ENCODE measurements around the gene RANBP3L.

RANBP3L gene

GRCh38 chr5:36244076-36244475 is 57.6 kb downstream of the RANBP3L start:
- FAIRE-seq (no peak), DNase-seq (ENCODE audit: low spot score) (no peak)

GRCh38 chr5:36243653-36244052 is 58.0 kb downstream of the RANBP3L start:
- no peak for DNase-seq (ENCODE audit: low spot score)
- FAIRE-seq: no peak

- DNase-seq (ENCODE audit: low spot score) (peak; percentile 26), FAIRE-seq (no peak)
Measured at GRCh38 chr5:36242534-36243485, 58.9 kb downstream of the RANBP3L start.

- FAIRE-seq: peak; percentile 96
Measured at GRCh38 chr5:36241631-36242533, 59.8 kb downstream of the RANBP3L start, which contains the start of gene NADK2. TSS of gene NADK2 (minus strand) at chr5:36241925. CDS start at chr5:36241798, 127 bp downstream.

DNA sequence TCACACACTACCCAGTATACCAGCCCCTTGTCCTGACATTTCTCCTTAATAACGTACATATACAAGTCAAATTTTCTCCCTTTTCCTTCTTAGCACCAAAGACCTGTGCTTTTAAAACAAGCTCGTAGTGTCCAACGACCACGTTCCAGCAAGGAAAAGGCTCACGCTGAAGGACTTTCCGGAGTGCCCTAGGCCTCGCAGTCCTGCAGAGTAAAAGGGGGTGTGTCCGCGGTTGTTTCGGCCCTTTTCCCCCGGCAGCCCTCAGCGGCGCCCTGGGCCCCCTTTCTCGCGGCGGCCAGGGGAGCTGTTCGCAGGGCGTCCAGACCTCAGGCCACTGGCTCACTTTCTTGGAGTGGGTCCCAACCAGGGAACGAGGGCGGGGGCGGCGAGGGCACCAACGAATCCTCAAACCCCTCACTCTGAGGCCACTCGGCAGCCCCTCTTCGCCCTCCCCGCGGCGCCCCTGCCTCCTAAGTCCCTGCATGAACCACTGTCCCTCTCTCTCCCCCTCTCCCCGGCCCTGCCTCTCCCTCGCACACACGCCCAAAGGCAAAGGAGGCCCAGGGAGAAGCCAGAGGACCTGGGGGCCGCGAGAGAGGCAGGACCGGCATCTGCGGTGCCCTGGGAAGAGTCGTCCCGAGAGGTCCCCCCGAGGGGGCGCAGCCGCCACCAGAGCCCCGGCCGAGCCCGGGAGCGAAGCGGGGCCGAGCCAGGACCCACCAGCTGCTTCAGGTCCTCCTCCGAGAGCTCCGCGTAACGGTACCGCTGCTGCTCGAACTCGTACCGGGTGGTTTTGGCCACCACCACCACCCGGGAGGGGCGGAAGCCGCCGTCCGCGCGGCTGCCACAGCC is 60.7 kb downstream of the RANBP3L start:
- FAIRE-seq: no peak

More at GRCh38 chr5:36241631-36242533, 59.8 kb downstream of the RANBP3L start, which contains the start of gene NADK2:
- DNase-seq (ENCODE audit: low spot score): peak; percentile 98

DNA sequence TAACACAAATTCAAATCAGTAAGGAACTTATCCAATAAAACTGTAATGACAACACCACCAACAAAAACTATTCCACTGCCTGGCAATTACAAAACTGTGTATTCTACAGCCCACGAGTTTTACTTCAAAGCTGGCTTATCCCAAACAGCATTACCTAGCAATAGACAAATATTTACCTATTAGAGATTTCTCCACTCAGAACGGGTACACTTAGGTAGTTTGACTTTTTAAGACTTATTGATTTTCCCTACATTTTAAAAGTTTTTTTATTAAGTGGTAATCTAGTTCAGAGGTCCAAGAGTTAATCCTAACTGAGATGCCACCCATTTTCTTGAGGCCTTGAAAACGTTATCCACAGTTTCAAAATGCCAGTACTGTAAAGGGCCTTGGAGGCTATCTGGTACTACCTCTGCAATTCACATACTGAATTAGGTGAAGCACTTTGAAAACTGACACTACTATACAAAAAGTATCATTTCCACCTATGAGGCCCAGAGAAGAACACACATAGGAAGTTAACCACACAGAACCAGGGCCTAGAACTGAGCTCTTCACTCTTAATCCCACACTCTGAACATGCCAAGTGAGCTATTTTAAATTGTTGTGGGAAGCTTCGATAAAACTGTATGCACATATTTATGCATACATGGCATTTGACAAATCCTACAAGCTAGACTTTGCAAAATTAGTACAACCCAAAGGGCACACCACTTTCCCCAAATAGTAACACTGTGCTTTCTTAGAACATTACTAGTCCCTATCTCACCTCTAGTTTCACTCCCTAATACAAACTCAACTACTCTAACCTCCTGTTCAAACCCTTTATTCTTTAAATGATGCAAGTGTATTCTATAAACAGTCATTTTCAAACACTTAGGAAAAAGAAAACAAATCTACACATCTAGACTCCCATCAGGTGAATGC is 62.1 kb downstream of the RANBP3L start:
- FAIRE-seq (peak; percentile 44), DNase-seq (ENCODE audit: low spot score) (no peak)

More for the DNA sequence above, 60.7 kb downstream of the RANBP3L start:
- peak; percentile 78 for DNase-seq (ENCODE audit: low spot score)

DNA sequence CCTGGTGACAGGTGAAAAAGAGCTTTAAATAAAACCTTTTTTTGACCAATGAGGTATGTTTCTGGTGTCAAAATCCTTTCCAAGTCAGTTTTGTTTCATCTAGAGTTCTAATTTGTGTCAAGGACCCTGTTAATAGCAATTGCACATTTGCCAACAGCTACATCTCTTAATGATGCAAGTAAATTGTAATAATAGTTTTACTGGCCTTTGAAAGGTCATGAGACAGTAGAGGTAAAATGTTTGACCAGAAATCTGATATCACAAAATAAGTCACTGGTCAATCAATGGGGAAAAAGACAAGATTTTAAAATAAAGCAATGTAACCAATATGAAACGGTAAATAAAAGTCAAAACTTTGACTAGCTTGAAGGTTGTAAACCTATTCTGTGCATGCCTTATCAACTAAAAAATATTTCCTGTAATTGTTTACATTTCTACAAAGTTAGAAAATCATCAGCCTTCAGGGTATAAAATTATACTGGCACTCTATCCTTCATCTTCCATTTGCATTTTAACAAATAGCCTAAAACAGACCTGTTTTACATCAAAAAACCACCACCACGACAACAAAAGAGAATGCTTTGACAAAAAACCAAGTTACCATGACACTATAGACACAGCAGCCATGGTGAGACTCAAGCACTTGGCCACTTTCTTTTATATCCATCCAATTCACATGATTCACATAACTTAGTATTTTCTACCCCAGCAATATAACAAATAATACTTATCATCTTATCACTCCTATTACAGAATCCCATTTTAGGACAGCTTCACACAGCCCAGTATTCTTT is 63.0 kb downstream of the RANBP3L start:
- no peak for FAIRE-seq
- no peak for DNase-seq (ENCODE audit: low spot score)

GRCh38 chr5:36237751-36238150 is 64.0 kb downstream of the RANBP3L start:
- DNase-seq (ENCODE audit: low spot score): peak; percentile 7
- no peak for FAIRE-seq

- FAIRE-seq: no peak
Measured at GRCh38 chr5:36236801-36237200, 64.9 kb downstream of the RANBP3L start.

DNA sequence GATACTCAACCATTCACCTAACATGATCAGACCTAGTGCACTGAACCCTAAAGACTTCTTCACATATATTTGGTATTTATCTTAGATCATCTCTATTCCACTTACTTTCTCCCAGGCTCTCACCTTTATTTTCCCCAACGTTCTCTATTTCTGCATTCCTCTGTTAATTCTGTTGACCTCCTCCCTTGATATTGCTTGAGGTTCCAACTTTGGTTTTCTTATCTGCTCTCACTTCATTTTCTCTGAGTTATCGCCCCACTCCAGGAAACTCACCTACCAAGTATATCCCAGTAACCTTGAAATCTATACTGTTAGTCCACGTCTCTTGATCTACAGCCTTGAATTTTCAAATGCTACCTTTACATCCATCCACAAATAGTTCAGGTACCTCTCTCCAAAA is 69.2 kb downstream of the RANBP3L start:
- DNase-seq (ENCODE audit: low spot score): no peak
- FAIRE-seq: no peak

More at GRCh38 chr5:36236801-36237200, 64.9 kb downstream of the RANBP3L start:
- DNase-seq (ENCODE audit: low spot score): no peak

DNA sequence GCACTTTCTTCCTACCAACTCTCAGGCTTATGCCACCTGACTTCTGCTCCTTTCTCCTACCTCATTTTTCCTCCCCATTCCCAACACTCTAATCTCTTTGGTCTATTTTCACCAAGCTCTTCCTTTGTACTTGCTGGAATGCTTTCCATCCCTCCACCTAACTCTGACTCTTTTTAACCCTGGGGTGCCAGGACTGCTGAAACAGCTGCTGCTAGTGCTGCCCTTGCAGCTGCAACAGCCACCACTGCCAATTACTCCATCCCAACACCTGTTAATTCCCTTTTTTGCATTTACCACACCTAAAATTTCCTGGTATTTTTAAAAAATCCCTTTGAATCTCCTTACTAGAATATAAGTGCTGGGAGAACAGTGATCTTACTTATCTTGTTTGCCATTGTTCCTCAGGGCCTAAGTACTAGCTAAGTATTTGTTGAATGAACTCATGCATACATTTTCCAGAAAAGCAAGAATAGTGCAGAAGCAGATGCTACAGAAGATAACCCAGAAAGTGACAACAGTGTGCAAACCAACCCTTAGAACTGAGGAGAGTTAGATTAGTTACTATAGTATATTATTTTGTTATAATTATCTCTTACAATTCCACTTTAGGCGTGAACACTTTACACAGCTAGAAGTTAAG is 71.4 kb downstream of the RANBP3L start:
- DNase-seq (ENCODE audit: low spot score) (no peak), FAIRE-seq (no peak)

DNA sequence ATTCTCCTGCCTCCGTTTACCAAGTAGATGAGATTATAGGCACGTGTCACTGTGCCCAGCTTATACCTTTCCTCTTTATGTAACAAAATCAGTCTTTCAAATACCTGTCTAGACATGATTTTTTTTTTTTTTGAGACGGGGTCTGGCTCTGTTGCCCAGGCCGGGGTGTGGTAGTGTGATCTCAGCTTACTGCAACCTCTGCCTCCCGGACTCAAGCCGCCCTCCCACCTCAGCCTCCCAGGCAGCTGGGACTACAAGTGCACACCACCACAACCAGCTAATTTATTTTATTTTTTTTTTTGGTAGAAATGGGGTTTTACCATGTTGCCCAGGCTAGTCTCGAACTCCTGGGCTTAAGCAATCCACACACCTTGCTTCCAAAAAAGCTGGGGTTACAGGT is 73.2 kb downstream of the RANBP3L start:
- FAIRE-seq (no peak), DNase-seq (ENCODE audit: low spot score) (no peak)

DNA sequence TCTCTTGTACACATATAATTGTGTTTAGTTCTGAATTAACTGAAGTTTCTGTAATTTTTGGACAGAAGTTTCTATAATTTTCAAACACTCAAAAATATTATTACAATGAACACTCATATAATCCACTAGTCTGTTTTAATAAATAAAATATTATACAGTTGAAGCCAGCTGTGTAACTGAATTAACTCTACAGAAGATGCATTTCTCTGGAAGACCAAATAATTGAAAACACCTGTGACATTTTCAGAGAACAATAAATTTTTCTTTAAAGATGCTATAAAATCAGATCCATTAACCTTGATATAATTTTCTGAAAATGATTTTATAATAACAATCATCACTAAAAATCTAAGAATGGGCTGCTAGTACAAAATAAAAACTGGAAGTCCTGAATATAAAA is 74.7 kb downstream of the RANBP3L start:
- DNase-seq (ENCODE audit: low spot score) (no peak), FAIRE-seq (no peak)

- FAIRE-seq: no peak
- no peak for DNase-seq (ENCODE audit: low spot score)
Measured at GRCh38 chr5:36222620-36223019, 79.1 kb downstream of the RANBP3L start.

- FAIRE-seq (no peak), DNase-seq (ENCODE audit: low spot score) (no peak)
Measured at GRCh38 chr5:36217988-36218387, 83.7 kb downstream of the RANBP3L start.

DNA sequence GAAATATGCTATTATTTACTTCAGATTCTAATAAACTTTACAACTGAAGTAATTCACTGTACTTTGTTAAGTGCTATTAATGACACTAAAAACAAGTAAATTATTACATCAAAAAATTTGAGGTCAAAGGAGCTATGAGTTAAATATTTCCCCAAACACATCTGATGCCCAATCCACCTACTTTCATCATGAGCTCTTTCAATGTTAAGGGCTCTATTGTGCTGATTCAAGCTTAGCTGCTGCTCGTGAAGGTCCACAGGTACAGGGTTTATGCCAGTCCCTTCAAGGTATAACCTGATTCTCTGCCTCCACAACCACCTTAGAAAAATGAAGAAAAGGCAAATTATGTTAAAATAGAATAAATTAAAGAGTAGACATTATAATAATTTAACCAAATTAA is 84.1 kb downstream of the RANBP3L start:
- FAIRE-seq: no peak
- DNase-seq (ENCODE audit: low spot score): no peak

- FAIRE-seq: no peak
- no peak for DNase-seq (ENCODE audit: low spot score)
Measured at GRCh38 chr5:36215910-36216309, 85.8 kb downstream of the RANBP3L start.

DNA sequence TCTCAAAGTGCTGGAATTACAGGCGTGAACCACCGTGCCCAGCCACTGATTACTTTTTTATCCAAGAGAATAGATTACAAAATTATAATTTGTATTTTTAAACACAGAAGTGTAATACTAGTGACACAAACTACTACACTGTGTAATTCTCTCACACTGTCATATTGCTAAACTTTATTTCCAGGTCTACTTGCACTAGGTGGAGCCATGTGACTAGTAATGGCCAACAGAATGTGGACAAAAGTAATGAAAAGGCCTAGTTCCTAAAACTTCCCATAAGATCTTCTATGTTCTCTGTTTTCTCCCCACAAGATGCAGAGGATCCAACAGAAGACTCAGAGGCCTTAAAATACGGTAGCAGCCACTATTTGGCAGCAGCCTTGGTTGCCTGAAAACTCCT is 87.3 kb downstream of the RANBP3L start:
- no peak for FAIRE-seq
- DNase-seq (ENCODE audit: low spot score): no peak
